ENCODE measurements around the gene PIGZ.

Gene PIGZ

GRCh38 chr3:196903740-196904139, 64.9 kb downstream of the PIGZ start:
- DNase-seq, result no peak

- no peak for DNase-seq
Observed at GRCh38 chr3:196902296-196902695, 66.3 kb downstream of the PIGZ start.

DNA sequence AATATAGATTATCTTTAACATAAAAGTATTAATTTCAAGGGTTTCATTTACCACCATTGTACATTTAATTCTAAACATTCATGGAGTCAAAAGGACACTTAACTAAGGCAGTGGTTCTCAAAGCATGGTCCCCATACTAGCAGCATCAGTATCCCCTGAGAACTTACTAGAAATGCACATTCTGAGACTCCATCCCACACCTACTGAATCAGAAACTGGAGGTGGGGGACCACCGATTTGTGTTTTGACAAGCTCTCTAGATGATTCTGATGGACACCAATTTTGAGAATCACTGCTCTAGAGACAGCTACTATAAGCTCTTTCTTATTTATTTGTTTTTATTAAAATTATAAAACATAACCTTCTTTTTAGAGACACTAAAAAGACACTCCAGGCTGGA, 66.9 kb downstream of the PIGZ start:
- no peak for DNase-seq
